ENCODE data around the gene TECTA.

The TECTA gene

GRCh38 chr11:121214861-121215260 lies 113.8 kb downstream of the TECTA start:
- Histone ChIP-seq H3K9ac (ENCODE audit: low read depth, low read length) (no peak overlapping the region), H3K4me3 (ENCODE audit: low read length) (no peak overlapping the region), H3K4me1 (ENCODE audit: insufficient read depth, low read length) (no peaks in the 10 kb centered on the region), H3K27me3 (ENCODE audit: insufficient read depth, low read length) (no peaks in the 10 kb centered on the region), H3K9me3 (ENCODE audit: insufficient read depth, low read depth, low read length) (no peaks in the 10 kb centered on the region), H3K36me3 (ENCODE audit: insufficient read depth, low read length) (no peaks in the 10 kb centered on the region), H3K27ac (ENCODE audit: low read depth, low read length) (no peak overlapping the region)

- Histone ChIP-seq H3K27ac (ENCODE audit: low read depth, low read length) (no peak overlapping the region), H3K4me3 (ENCODE audit: low read length) (no peak overlapping the region), H3K36me3 (ENCODE audit: insufficient read depth, low read length) (no peaks in the 10 kb centered on the region), H3K9me3 (ENCODE audit: insufficient read depth, low read depth, low read length) (peaks cover 14% of the 10 kb centered on the region), H3K4me1 (ENCODE audit: insufficient read depth, low read length) (0 out of 2 replicates have a peak, but pooled peaks cover 3% of the 10 kb centered on the region), H3K27me3 (ENCODE audit: insufficient read depth, low read length) (no peaks in the 10 kb centered on the region), H3K9ac (ENCODE audit: low read depth, low read length) (no peak overlapping the region)
- 76% methylated on average over 5 of the region's 5 CpGs for WGBS
Observed at GRCh38 chr11:121221496-121222200, 120.6 kb downstream of the TECTA start.

- 84% methylated on average over 4 of the region's 4 CpGs for WGBS
Observed at GRCh38 chr11:121223161-121223560, 122.1 kb downstream of the TECTA start.

GRCh38 chr11:121225382-121225781 lies 124.3 kb downstream of the TECTA start:
- H3K9ac ChIP-seq (ENCODE audit: low read depth, low read length): no peak overlapping the region
- H3K4me1 ChIP-seq (ENCODE audit: insufficient read depth, low read length): 0 out of 2 replicates have a peak, but pooled peaks cover 3% of the 10 kb centered on the region
- no peak overlapping the region for H3K4me3 ChIP-seq (ENCODE audit: low read length)
- no peak overlapping the region for H3K27ac ChIP-seq (ENCODE audit: low read depth, low read length)
- WGBS: 94% methylated on average over 4 of the region's 4 CpGs
- H3K9me3 ChIP-seq (ENCODE audit: insufficient read depth, low read depth, low read length): peaks cover 23% of the 10 kb centered on the region
- H3K36me3 ChIP-seq (ENCODE audit: insufficient read depth, low read length): no peaks in the 10 kb centered on the region
- H3K27me3 ChIP-seq (ENCODE audit: insufficient read depth, low read length): no peaks in the 10 kb centered on the region

More at GRCh38 chr11:121223161-121223560, 122.1 kb downstream of the TECTA start:
- H3K4me1 ChIP-seq (ENCODE audit: insufficient read depth, low read length): 0 out of 2 replicates have a peak, but pooled peaks cover 3% of the 10 kb centered on the region
- no peak overlapping the region for H3K27ac ChIP-seq (ENCODE audit: low read depth, low read length)
- H3K9ac ChIP-seq (ENCODE audit: low read depth, low read length): no peak overlapping the region
- no peaks in the 10 kb centered on the region for H3K36me3 ChIP-seq (ENCODE audit: insufficient read depth, low read length)
- no peak overlapping the region for H3K4me3 ChIP-seq (ENCODE audit: low read length)
- peaks cover 23% of the 10 kb centered on the region for H3K9me3 ChIP-seq (ENCODE audit: insufficient read depth, low read depth, low read length)
- no peaks in the 10 kb centered on the region for H3K27me3 ChIP-seq (ENCODE audit: insufficient read depth, low read length)

GRCh38 chr11:121226415-121227263 lies 125.6 kb downstream of the TECTA start:
- Histone ChIP-seq H3K36me3 (ENCODE audit: insufficient read depth, low read length) (no peaks in the 10 kb centered on the region), H3K9ac (ENCODE audit: low read depth, low read length) (no peak overlapping the region), H3K27me3 (ENCODE audit: insufficient read depth, low read length) (no peaks in the 10 kb centered on the region), H3K4me3 (ENCODE audit: low read length) (no peak overlapping the region), H3K27ac (ENCODE audit: low read depth, low read length) (no peak overlapping the region), H3K4me1 (ENCODE audit: insufficient read depth, low read length) (0 out of 2 replicates have a peak, but pooled peaks cover 3% of the 10 kb centered on the region), H3K9me3 (ENCODE audit: insufficient read depth, low read depth, low read length) (peaks cover 23% of the 10 kb centered on the region)
- 92% methylated on average over 1 of the region's 1 CpG for WGBS

- peaks cover 3% of the 10 kb centered on the region for H3K4me1 ChIP-seq (ENCODE audit: insufficient read depth, low read length)
- WGBS: 90% methylated on average over 1 of the region's 1 CpG
- H3K27me3 ChIP-seq (ENCODE audit: insufficient read depth, low read length): no peaks in the 10 kb centered on the region
- no peak overlapping the region for H3K9ac ChIP-seq (ENCODE audit: low read depth, low read length)
- H3K27ac ChIP-seq (ENCODE audit: low read depth, low read length): no peak overlapping the region
- peaks cover 23% of the 10 kb centered on the region for H3K9me3 ChIP-seq (ENCODE audit: insufficient read depth, low read depth, low read length)
- no peaks in the 10 kb centered on the region for H3K36me3 ChIP-seq (ENCODE audit: insufficient read depth, low read length)
- no peak overlapping the region for H3K4me3 ChIP-seq (ENCODE audit: low read length)
Observed at GRCh38 chr11:121228851-121229250, 127.8 kb downstream of the TECTA start.

GRCh38 chr11:121229495-121230215 lies 128.6 kb downstream of the TECTA start:
- no peak overlapping the region for H3K27ac ChIP-seq (ENCODE audit: low read depth, low read length)
- peaks cover 11% of the 10 kb centered on the region for H3K4me1 ChIP-seq (ENCODE audit: insufficient read depth, low read length)
- no peak overlapping the region for H3K9ac ChIP-seq (ENCODE audit: low read depth, low read length)
- no peaks in the 10 kb centered on the region for H3K36me3 ChIP-seq (ENCODE audit: insufficient read depth, low read length)
- peaks cover 23% of the 10 kb centered on the region for H3K9me3 ChIP-seq (ENCODE audit: insufficient read depth, low read depth, low read length)
- H3K4me3 ChIP-seq (ENCODE audit: low read length): no peak overlapping the region
- 92% methylated on average over 3 of the region's 5 CpGs for WGBS
- H3K27me3 ChIP-seq (ENCODE audit: insufficient read depth, low read length): no peaks in the 10 kb centered on the region

GRCh38 chr11:121231576-121232278 lies 130.7 kb downstream of the TECTA start:
- Histone ChIP-seq H3K9ac (ENCODE audit: low read depth, low read length) (no peak overlapping the region), H3K4me3 (ENCODE audit: low read length) (no peak overlapping the region), H3K27me3 (ENCODE audit: insufficient read depth, low read length) (no peaks in the 10 kb centered on the region), H3K4me1 (ENCODE audit: insufficient read depth, low read length) (peaks cover 30% of the 10 kb centered on the region), H3K36me3 (ENCODE audit: insufficient read depth, low read length) (no peaks in the 10 kb centered on the region), H3K27ac (ENCODE audit: low read depth, low read length) (no peak overlapping the region), H3K9me3 (ENCODE audit: insufficient read depth, low read depth, low read length) (peaks cover 8% of the 10 kb centered on the region)
- 97% methylated on average over 8 of the region's 8 CpGs for WGBS

GRCh38 chr11:121235057-121235456 lies 134.0 kb downstream of the TECTA start:
- Histone ChIP-seq H3K27me3 (ENCODE audit: insufficient read depth, low read length) (no peaks in the 10 kb centered on the region), H3K4me1 (ENCODE audit: insufficient read depth, low read length) (peaks cover 41% of the 10 kb centered on the region), H3K27ac (ENCODE audit: low read depth, low read length) (peak overlapping the region; percentile 42; the same call in 1 of the 2 replicates), H3K36me3 (ENCODE audit: insufficient read depth, low read length) (no peaks in the 10 kb centered on the region), H3K9me3 (ENCODE audit: insufficient read depth, low read depth, low read length) (no peaks in the 10 kb centered on the region), H3K9ac (ENCODE audit: low read depth, low read length) (no peak overlapping the region), H3K4me3 (ENCODE audit: low read length) (no peak overlapping the region)
- 69% methylated on average over 3 of the region's 3 CpGs for WGBS

GRCh38 chr11:121236115-121237001 lies 135.3 kb downstream of the TECTA start:
- Histone ChIP-seq H3K4me1 (ENCODE audit: insufficient read depth, low read length) (peaks cover 41% of the 10 kb centered on the region), H3K4me3 (ENCODE audit: low read length) (no peak overlapping the region), H3K9me3 (ENCODE audit: insufficient read depth, low read depth, low read length) (no peaks in the 10 kb centered on the region), H3K27me3 (ENCODE audit: insufficient read depth, low read length) (no peaks in the 10 kb centered on the region), H3K9ac (ENCODE audit: low read depth, low read length) (peak overlapping the region; percentile 18; the same call in 1 of the 2 replicates), H3K27ac (ENCODE audit: low read depth, low read length) (peak overlapping the region; percentile 95), H3K36me3 (ENCODE audit: insufficient read depth, low read length) (no peaks in the 10 kb centered on the region)
- 29% methylated on average over 15 of the region's 15 CpGs for WGBS
